SK-N-MC (cell line): ENCODE results near the gene DUSP22.

ENCODE experiments used
- EZH2 ChIP-seq: fragments of 200-600 bp; sonication (generic); IDR thresholded peaks from one replicate; pipeline ENCODE4 v1.6.1; 2017; ENCODE audit warnings: antibody characterized with exemption
- POLR2AphosphoS5 ChIP-seq: IDR thresholded peaks from 2 replicates; pipeline ENCODE4 v1.6.1; 2012; ENCODE audit warnings: mild to moderate bottlenecking, low read depth, low read length, borderline replicate concordance

DNA sequence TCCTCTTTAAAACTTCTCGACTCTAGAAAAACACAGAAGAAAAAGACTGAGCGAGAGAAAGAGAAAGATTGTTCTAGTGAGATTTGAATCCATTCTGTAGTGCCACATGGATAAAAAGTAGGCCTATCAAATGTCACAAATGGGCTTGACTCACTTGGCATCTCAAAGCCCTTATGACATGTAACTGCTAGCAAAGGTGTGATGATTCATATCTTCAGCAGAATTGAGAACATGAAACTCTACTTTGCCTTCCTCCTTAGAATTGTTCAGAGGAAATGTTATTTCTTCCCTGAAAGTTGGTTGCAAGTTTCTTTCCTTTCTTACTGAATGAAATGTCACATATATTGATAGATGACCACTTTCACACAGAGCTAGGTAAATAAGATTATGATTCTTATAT, 40.4 kb upstream of the DUSP22 start:
- TF ChIP-seq EZH2 (no peak), POLR2AphosphoS5 (no peak)
